ENCODE measurements around the gene TOR1A. TPM values are rescaled to one million over a fixed set of nuclear protein-coding genes. Genes with fewer than 3 reads are reported as not detected.
A peak's percentile ranks its signal among the peaks of the same experiment; 100 is the strongest.

Gene TOR1A
- total and polyA plus RNA-seq, 4 donors: 24.2 to 46.0 (median 34.3) TPM

DNA sequence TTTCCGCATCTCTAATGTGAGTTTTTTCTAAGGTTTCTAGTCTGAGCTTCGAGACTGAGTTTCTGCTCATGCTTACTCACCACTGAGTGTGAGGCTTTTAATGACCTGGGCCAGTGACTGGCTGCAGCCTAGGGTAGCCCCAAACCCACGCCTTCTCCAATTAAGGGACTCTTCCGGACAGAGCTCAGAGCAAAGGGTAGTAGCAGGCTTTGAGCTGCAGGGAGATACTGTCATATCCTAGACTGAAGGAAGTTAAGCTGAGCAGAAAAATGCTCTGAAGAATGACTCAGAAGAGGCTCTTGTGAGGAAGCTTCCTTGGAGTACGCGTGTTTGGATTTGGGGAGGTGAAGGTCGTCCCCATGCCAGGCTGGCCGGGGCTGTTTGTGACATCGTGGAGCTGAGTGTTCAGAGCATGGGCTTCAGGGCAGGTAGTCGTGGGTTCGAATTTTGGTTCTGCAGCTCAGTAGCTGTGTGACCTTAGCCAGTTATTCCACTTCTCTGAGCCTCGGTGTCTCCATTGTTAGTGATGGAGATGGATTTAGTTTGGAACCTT, 14.8 kb upstream of the TOR1A start:
- H3K27me3 ChIP-seq (ENCODE audit: control insufficient read depth, insufficient read depth, low read length): no peaks in the 10 kb centered on the region
- H3K4me1 ChIP-seq (ENCODE audit: control insufficient read depth, insufficient read depth, low read length): peaks cover 19% of the 10 kb centered on the region
- WGBS (ENCODE audit: insufficient coverage): 88% methylated on average over 12 of the region's 12 CpGs
- H3K36me3 ChIP-seq (ENCODE audit: control insufficient read depth, insufficient read depth, low read length): peaks cover 8% of the 10 kb centered on the region
- no peak for DNase-seq (ENCODE audit: low read depth in 4 of 6, low spot score in 6 of 6)
- no peak overlapping the region for H3K4me3 ChIP-seq (ENCODE audit: low read depth, low read length)
- no peak overlapping the region for H3K27ac ChIP-seq (ENCODE audit: low read depth, low read length)
- H3K9me3 ChIP-seq (ENCODE audit: control insufficient read depth, insufficient read depth, low read length): no peaks in the 10 kb centered on the region

DNA sequence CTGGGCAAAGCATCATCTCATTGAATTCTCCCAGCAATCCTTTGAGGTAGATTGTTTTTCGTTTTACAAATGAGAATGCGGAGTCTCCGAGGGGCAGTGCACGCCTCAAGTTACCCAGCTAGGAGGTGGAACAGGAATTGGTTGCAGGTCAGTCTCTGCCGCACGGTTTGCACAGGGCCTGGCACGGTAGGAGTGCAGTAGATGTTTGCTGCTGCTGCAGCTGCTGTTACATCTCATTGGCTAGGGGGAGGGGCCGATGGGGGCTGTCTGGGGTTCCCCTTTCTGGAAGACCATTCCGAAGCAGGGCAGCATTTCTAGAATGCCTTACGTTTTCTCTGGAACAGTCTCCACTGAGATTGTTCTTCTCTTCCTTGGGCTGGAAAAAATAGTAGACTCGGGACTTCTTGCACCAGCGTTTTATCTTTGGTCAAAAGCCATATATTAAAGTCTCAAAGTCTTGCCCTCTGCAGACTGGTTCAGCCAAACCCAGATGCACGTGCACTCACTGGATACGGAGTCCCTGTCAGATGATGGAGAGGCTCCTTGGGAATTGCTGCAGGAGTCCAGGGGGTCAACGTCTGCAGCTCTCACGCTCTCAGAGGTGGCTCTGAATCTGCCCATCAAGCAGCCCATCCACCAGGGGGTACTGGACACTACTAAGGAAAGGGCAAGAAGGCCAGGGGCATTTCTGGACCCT, 12.5 kb upstream of the TOR1A start:
- no peak for DNase-seq (ENCODE audit: low read depth in 4 of 6, low spot score in 6 of 6)
- peaks cover 19% of the 10 kb centered on the region for H3K4me1 ChIP-seq (ENCODE audit: control insufficient read depth, insufficient read depth, low read length)
- no peaks in the 10 kb centered on the region for H3K9me3 ChIP-seq (ENCODE audit: control insufficient read depth, insufficient read depth, low read length)
- peaks cover 25% of the 10 kb centered on the region for H3K36me3 ChIP-seq (ENCODE audit: control insufficient read depth, insufficient read depth, low read length)
- H3K27me3 ChIP-seq (ENCODE audit: control insufficient read depth, insufficient read depth, low read length): no peaks in the 10 kb centered on the region
- H3K27ac ChIP-seq (ENCODE audit: low read depth, low read length): peak overlapping the region; percentile 25
- peak overlapping the region; percentile 92 for H3K4me3 ChIP-seq (ENCODE audit: low read depth, low read length)
- WGBS (ENCODE audit: insufficient coverage): 43% methylated on average over 15 of the region's 16 CpGs

DNA sequence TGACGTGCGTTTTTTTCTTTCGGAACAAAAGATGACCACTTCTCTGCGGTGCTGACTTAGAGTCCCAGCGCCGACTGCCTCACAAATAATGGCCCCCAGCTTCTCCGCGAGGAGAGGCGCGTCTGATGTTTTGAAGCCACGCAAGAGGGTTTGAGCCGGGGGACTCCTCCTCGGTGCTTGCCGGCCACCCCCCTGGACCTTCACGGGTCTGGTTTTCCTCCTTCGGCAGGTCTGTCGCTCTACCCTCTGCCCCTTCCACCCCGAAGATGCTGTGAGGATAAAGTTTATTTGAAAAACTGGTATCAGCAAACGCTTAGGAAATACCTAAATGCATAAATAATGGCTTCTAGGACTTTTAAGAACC, 11.9 kb upstream of the TOR1A start:
- Histone ChIP-seq H3K4me3 (ENCODE audit: low read depth, low read length) (peak overlapping the region; percentile 92), H3K9me3 (ENCODE audit: control insufficient read depth, insufficient read depth, low read length) (no peaks in the 10 kb centered on the region), H3K4me1 (ENCODE audit: control insufficient read depth, insufficient read depth, low read length) (peaks cover 19% of the 10 kb centered on the region), H3K27ac (ENCODE audit: low read depth, low read length) (peak overlapping the region; percentile 25), H3K27me3 (ENCODE audit: control insufficient read depth, insufficient read depth, low read length) (no peaks in the 10 kb centered on the region), H3K36me3 (ENCODE audit: control insufficient read depth, insufficient read depth, low read length) (peaks cover 28% of the 10 kb centered on the region)
- WGBS (ENCODE audit: insufficient coverage): 0% methylated on average over 14 of the region's 19 CpGs
- no peak for DNase-seq (ENCODE audit: low read depth in 4 of 6, low spot score in 6 of 6)

DNA sequence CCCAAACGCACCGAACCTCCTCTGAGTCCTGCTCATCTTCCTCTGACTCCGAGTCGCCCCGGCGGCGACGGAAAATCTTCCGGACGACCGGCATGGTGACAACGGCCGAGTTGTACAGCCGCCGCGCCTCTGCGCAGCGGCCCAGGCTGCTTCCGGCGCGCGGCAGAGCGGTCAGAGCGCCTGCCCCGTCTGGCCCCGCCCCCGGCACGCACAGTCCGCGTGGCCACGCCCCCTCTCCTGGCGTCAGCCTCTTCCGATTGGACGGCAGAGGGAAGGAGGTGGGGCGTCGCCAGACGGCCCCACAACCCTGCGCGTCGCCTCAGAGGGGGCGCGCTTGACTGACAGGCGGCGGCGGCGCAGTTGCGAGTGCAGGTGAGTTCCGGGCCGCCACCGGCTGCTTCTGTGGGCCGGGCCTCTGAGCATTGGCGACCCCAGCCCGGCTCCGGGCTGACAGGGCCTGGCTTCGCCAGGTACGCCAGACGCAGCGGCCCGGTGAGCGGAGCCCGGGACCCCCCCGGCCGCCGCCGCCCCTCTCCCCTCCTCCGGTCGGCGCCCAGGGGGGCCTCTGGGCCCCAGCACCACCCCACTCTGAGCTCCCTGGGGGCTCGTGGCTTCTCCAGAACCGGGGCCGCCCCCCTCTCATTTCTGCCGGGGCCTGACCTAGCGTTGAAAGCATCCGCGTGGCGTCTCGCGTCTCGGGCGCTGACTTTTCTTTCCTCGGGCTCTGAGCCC, 11.4 kb upstream of the TOR1A start, which contains the start of the genes C9orf78 and USP20:
Gene C9orf78 (minus strand): TSS at position 148 of the 732 bp plus-strand sequence. CDS start 54 bp downstream, at position 94.
Gene USP20 (plus strand): TSS at position 331 of the 732 bp plus-strand sequence. CDS start 17,098 bp downstream, outside the sequence.
- Histone ChIP-seq H3K4me1 (ENCODE audit: control insufficient read depth, insufficient read depth, low read length) (peaks cover 19% of the 10 kb centered on the region), H3K36me3 (ENCODE audit: control insufficient read depth, insufficient read depth, low read length) (peaks cover 33% of the 10 kb centered on the region), H3K4me3 (ENCODE audit: low read depth, low read length) (peak within 1 kb of the TSS; percentile 92), H3K27ac (ENCODE audit: low read depth, low read length) (peak within 1 kb of the TSS; percentile 50), H3K27me3 (ENCODE audit: control insufficient read depth, insufficient read depth, low read length) (no peaks in the 10 kb centered on the region), H3K9me3 (ENCODE audit: control insufficient read depth, insufficient read depth, low read length) (no peaks in the 10 kb centered on the region)
- peak; percentile 87 to 99 (median 96) for DNase-seq (ENCODE audit: low read depth in 4 of 6, low spot score in 6 of 6)
- under 1% methylated on average over 81 of the region's 81 CpGs for WGBS (ENCODE audit: insufficient coverage)

DNA sequence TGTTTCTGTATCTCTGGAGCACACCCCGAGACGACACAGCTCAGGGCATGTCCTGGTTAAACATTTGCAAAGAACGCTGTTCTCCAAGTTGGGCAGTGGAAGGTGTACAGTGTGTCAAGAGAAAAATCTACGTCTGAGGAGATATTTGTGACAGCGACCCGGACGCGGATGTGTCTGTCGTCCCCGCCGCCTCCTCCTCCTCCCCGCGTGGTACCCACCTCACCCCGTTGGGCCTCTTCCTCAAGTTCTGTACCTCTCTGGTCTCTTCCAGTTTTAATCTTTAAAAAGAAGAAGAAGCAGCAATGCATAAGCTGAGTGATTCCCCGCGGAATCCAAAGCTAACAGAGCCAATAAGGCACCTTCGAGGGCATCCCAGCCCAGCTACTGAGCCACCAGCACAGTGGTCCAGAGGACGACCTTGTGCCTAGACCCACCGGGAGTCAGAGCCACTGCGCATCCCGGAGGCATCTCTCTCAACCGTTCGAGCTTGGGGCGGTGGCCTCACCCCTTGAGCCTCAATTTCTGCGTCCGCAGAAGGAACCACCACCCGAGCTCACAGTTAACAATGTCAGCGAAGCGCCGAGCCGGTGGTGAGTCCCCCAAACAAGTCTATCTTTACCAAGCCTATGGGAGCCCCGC, 10.7 kb upstream of the TOR1A start:
- DNase-seq (ENCODE audit: low read depth in 4 of 6, low spot score in 6 of 6): peak in 2 of 6 donors; percentile 6 to 7
- Histone ChIP-seq H3K4me3 (ENCODE audit: low read depth, low read length) (peak overlapping the region; percentile 92), H3K9me3 (ENCODE audit: control insufficient read depth, insufficient read depth, low read length) (no peaks in the 10 kb centered on the region), H3K27me3 (ENCODE audit: control insufficient read depth, insufficient read depth, low read length) (no peaks in the 10 kb centered on the region), H3K36me3 (ENCODE audit: control insufficient read depth, insufficient read depth, low read length) (peaks cover 32% of the 10 kb centered on the region), H3K4me1 (ENCODE audit: control insufficient read depth, insufficient read depth, low read length) (peaks cover 19% of the 10 kb centered on the region), H3K27ac (ENCODE audit: low read depth, low read length) (peak overlapping the region; percentile 50)
- WGBS (ENCODE audit: insufficient coverage): 2% methylated on average over 32 of the region's 32 CpGs

DNA sequence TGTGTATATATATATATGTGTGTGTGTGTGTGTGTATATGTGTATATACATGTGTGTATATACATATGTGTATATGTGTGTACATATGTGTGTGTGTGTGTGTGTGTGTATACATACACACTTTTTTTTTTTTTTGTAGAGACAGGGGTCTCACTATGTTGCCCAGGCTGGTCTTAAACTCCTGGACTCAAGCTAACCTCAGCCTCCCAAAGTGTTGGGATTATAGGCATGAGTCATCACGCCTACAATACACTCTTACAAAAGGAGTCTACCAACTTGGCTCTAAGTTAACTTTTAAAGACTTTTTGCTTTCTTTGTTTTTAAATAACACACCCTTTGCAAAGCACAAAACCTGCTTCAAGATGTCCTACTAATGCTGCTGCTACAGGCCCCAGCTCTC, 9.0 kb upstream of the TOR1A start:
- H3K36me3 ChIP-seq (ENCODE audit: control insufficient read depth, insufficient read depth, low read length): peaks cover 45% of the 10 kb centered on the region
- no peak overlapping the region for H3K4me3 ChIP-seq (ENCODE audit: low read depth, low read length)
- no CpG with 5 or more reads among the region's 1 CpG for WGBS (ENCODE audit: insufficient coverage)

DNA sequence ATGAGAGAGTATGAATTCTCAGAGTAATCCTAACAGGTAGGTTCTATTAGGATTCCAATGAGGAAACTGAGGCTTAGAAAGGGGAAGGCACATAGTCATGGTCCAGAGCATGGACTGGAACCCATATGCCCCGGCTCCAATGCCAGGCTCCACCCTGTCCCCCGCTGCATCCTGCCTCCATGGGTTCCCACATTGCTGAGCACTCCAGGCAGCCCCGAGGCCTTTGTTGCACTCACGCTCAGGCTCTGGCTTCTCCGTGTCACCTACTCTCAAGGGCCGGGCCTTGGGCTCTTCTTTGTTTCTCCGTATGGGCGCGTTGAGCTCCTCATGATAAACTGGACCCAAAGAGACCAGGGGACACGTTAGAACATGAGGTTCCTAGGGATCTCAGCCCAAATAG, 5.0 kb upstream of the TOR1A start:
- 93% methylated on average over 10 of the region's 10 CpGs for WGBS (ENCODE audit: insufficient coverage)
- no peak overlapping the region for H3K4me3 ChIP-seq (ENCODE audit: low read depth, low read length)
- peaks cover 49% of the 10 kb centered on the region for H3K36me3 ChIP-seq (ENCODE audit: control insufficient read depth, insufficient read depth, low read length)
- H3K27ac ChIP-seq (ENCODE audit: low read depth, low read length): no peak overlapping the region
- peaks cover 4% of the 10 kb centered on the region for H3K4me1 ChIP-seq (ENCODE audit: control insufficient read depth, insufficient read depth, low read length)
- DNase-seq (ENCODE audit: low read depth in 4 of 6, low spot score in 6 of 6): no peak
- no peaks in the 10 kb centered on the region for H3K9me3 ChIP-seq (ENCODE audit: control insufficient read depth, insufficient read depth, low read length)
- H3K27me3 ChIP-seq (ENCODE audit: control insufficient read depth, insufficient read depth, low read length): no peaks in the 10 kb centered on the region

More for the DNA sequence above, 9.0 kb upstream of the TOR1A start:
- H3K4me1 ChIP-seq (ENCODE audit: control insufficient read depth, insufficient read depth, low read length): peaks cover 19% of the 10 kb centered on the region
- H3K27ac ChIP-seq (ENCODE audit: low read depth, low read length): no peak overlapping the region
- H3K27me3 ChIP-seq (ENCODE audit: control insufficient read depth, insufficient read depth, low read length): no peaks in the 10 kb centered on the region
- no peaks in the 10 kb centered on the region for H3K9me3 ChIP-seq (ENCODE audit: control insufficient read depth, insufficient read depth, low read length)
- DNase-seq (ENCODE audit: low read depth in 4 of 6, low spot score in 6 of 6): no peak

DNA sequence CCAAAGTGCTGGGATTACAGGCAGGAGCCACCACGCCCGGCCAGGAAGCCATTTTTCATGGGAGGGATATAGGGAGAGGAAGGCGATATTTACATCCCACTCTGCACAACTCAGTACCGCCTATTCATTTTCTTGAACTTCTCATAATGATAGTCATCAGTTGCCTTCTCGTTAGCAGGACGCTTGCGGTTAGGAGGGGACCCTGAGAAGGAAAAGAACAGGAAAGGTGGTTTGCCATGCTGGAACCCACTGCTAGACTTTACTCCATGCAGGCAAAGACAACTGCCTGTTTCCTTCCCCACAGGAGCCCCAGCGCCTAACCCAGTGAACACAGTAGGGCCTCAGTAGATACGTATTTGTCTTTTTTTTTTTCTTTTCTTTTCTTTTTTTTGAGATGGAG, 4.1 kb upstream of the TOR1A start:
- Histone ChIP-seq H3K9me3 (ENCODE audit: control insufficient read depth, insufficient read depth, low read length) (no peaks in the 10 kb centered on the region), H3K36me3 (ENCODE audit: control insufficient read depth, insufficient read depth, low read length) (peaks cover 46% of the 10 kb centered on the region), H3K27me3 (ENCODE audit: control insufficient read depth, insufficient read depth, low read length) (no peaks in the 10 kb centered on the region), H3K4me1 (ENCODE audit: control insufficient read depth, insufficient read depth, low read length) (peaks cover 7% of the 10 kb centered on the region), H3K4me3 (ENCODE audit: low read depth, low read length) (no peak overlapping the region), H3K27ac (ENCODE audit: low read depth, low read length) (no peak overlapping the region)
- DNase-seq (ENCODE audit: low read depth in 4 of 6, low spot score in 6 of 6): no peak
- 100% methylated on average over 3 of the region's 9 CpGs for WGBS (ENCODE audit: insufficient coverage)

DNA sequence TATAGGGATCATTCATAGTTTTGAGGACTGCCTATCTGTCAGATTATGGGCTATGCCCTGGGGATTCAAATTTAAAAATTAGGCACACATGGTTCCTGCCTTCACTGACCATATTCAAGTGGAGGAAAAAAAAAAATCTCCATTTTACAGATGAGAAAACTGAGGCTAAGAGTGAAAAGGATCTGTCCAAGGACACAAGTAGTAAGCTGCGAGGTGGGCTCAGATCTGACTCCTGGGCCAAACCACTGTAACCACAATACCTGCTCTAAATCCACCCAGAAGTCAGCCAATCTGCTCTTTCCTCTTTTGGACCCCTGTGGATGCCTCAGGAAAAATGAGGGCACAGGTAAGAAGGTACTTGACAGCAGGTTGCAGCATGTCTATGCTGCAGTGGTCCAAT, 2.8 kb upstream of the TOR1A start:
- Histone ChIP-seq H3K4me1 (ENCODE audit: control insufficient read depth, insufficient read depth, low read length) (peaks cover 13% of the 10 kb centered on the region), H3K27me3 (ENCODE audit: control insufficient read depth, insufficient read depth, low read length) (no peaks in the 10 kb centered on the region), H3K4me3 (ENCODE audit: low read depth, low read length) (no peak overlapping the region), H3K36me3 (ENCODE audit: control insufficient read depth, insufficient read depth, low read length) (peaks cover 45% of the 10 kb centered on the region), H3K9me3 (ENCODE audit: control insufficient read depth, insufficient read depth, low read length) (no peaks in the 10 kb centered on the region), H3K27ac (ENCODE audit: low read depth, low read length) (no peak overlapping the region)
- DNase-seq (ENCODE audit: low read depth in 4 of 6, low spot score in 6 of 6): no peak
- WGBS (ENCODE audit: insufficient coverage): 100% methylated on average over 1 of the region's 1 CpG
